ENCODE data around the gene RBPMS2. TPM values are rescaled to one million over a fixed set of nuclear protein-coding genes. Genes with fewer than 3 reads are reported as not detected.
A peak's percentile ranks its signal among the peaks of the same experiment; 100 is the strongest.

Gene RBPMS2
- total RNA-seq, 2 donors from 2014 or later, result 2.3 to 14.0 TPM

DNA sequence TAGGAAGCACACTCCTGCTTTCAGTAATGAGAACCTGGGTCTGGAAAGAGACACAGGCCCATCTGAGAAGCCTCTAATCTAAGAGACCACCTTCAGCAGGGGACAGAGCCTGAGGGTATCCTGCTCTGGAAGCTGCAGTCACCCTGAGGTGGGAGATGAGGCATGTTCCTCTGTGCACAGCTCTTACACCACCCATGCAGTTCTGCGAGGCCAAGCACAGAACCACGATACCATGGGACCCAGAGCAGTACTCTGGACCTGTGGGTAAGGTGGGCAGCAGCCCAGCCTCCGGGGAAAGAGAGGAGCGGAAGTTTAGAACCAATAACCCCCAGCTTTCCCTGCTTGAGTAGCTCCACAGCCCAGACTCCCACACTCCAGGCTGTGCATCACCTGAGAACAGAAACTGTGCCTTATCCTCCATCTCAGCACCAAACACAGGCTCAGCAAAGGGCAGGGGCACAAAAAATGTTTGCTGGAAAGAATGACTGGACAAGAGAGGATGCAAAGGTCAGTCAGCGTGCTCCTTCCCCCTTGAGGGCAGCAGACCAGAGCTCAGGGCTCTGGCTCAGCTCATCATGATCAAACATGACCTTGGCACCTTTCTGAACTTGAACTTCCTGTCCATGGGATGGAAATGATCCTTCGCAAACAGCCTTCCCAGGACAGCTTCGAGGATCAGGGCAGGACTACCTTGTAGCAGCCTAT, 43.1 kb downstream of the RBPMS2 start:
- TF ChIP-seq POLR2A (IDR thresholded peaks at IDR 0.05) (no peak), POLR2AphosphoS5 (IDR thresholded peaks at IDR 0.05) (no peak)
- TF ChIP-seq, protein P1, sequence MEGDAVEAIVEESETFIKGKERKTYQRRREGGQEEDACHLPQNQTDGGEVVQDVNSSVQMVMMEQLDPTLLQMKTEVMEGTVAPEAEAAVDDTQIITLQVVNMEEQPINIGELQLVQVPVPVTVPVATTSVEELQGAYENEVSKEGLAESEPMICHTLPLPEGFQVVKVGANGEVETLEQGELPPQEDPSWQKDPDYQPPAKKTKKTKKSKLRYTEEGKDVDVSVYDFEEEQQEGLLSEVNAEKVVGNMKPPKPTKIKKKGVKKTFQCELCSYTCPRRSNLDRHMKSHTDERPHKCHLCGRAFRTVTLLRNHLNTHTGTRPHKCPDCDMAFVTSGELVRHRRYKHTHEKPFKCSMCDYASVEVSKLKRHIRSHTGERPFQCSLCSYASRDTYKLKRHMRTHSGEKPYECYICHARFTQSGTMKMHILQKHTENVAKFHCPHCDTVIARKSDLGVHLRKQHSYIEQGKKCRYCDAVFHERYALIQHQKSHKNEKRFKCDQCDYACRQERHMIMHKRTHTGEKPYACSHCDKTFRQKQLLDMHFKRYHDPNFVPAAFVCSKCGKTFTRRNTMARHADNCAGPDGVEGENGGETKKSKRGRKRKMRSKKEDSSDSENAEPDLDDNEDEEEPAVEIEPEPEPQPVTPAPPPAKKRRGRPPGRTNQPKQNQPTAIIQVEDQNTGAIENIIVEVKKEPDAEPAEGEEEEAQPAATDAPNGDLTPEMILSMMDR (IDR thresholded peaks at IDR 0.05), result no peak
- no peak overlapping the region for H3K4me3 ChIP-seq
- H3K27me3 ChIP-seq (replicated peaks; ENCODE audit: insufficient read depth), result no peaks in the 10 kb centered on the region
- no peaks in the 10 kb centered on the region for H3K4me1 ChIP-seq (replicated peaks)
- no peaks in the 10 kb centered on the region for H3K9me3 ChIP-seq
- intact Hi-C loops (cut with DNase I), result no loop called here
- no peak overlapping the region for H3K27ac ChIP-seq
- DNase-seq (ENCODE audit: low spot score), result no peak
- no peaks in the 10 kb centered on the region for H3K36me3 ChIP-seq
- 87% methylated on average over 7 of the region's 7 CpGs for WGBS

DNA sequence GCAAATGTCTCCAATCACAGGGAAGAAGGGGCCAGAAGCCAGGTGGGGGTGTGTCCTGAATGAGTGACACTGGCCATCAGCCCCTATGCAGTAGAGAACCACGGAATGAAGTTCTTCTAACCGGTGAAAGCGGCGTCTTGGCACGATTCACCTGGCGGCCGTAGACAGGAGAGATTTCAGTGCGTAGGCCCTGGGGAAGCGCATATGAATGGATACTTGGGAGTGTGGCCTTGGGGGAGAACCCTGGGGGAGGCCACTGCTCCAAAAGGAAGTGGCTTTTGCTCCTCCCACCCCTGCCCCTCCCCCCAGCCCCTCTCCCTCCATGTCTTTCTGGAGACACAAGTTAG, 43.6 kb downstream of the RBPMS2 start:
- no peak for DNase-seq (ENCODE audit: low spot score)
- H3K4me1 ChIP-seq (replicated peaks), result no peaks in the 10 kb centered on the region
- H3K4me3 ChIP-seq, result no peak overlapping the region
- whole genome bisulfite sequencing, result 62% methylated on average over 9 of the region's 9 CpGs
- no peaks in the 10 kb centered on the region for H3K9me3 ChIP-seq
- H3K27ac ChIP-seq, result no peak overlapping the region
- no peaks in the 10 kb centered on the region for H3K27me3 ChIP-seq (replicated peaks; ENCODE audit: insufficient read depth)
- TF ChIP-seq POLR2AphosphoS5 (IDR thresholded peaks at IDR 0.05) (no peak), POLR2A (IDR thresholded peaks at IDR 0.05) (no peak)
- TF ChIP-seq, protein P1 (IDR thresholded peaks at IDR 0.05), result no peak
- intact Hi-C loops (cut with DNase I), result no loop called here
- no peaks in the 10 kb centered on the region for H3K36me3 ChIP-seq

DNA sequence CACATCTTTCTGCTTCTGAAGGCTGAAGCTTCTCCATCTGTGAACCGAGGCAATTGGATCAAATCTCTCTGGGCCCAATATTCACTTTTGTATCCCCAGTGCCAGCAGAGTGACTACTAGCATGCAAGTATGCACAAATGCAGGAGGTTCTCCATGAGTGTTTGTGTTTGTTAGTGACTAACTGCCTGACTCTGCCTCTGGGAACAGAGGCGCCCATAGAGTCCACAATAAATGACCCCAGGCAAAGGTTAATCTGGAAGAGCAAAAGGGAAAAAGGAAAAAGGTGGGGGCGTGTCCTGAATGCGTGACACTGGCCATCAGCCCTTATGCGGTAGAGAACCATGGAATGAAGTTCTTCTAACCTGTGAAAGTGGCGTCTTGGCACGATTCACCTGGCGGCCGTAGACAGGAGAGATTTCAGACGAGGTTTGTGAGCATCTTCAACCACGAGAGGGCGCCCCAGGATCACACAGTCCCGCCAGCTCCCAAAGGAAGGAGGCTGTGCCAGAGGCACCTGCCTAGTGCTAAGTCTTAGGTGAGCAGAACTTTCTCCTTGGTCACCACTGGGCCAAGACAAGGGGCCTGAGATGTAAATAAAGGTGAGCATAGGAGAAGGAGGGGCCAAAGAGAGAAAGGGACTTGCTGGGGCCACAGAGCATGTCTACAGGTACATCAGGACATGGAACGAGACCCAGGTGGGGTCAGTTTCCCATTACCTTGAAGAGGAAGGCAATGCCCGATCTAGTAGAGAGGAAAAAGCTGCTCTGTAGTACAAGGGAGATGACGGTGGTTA, 44.2 kb downstream of the RBPMS2 start:
- H3K9me3 ChIP-seq, result no peaks in the 10 kb centered on the region
- no peak overlapping the region for H3K27ac ChIP-seq
- H3K36me3 ChIP-seq, result no peaks in the 10 kb centered on the region
- intact Hi-C loops (cut with DNase I), result no loop called here
- TF ChIP-seq POLR2A (IDR thresholded peaks at IDR 0.05) (peak; percentile 5), POLR2AphosphoS5 (IDR thresholded peaks at IDR 0.05) (peak; percentile 38)
- TF ChIP-seq, protein P1 (IDR thresholded peaks at IDR 0.05), result peak; percentile 55 to 94 (median 90)
- no peaks in the 10 kb centered on the region for H3K4me1 ChIP-seq (replicated peaks)
- WGBS, result 22% methylated on average over 16 of the region's 16 CpGs
- peak; percentile 89 for DNase-seq (ENCODE audit: low spot score)
- H3K27me3 ChIP-seq (replicated peaks; ENCODE audit: insufficient read depth), result no peaks in the 10 kb centered on the region
- H3K4me3 ChIP-seq, result no peak overlapping the region

DNA sequence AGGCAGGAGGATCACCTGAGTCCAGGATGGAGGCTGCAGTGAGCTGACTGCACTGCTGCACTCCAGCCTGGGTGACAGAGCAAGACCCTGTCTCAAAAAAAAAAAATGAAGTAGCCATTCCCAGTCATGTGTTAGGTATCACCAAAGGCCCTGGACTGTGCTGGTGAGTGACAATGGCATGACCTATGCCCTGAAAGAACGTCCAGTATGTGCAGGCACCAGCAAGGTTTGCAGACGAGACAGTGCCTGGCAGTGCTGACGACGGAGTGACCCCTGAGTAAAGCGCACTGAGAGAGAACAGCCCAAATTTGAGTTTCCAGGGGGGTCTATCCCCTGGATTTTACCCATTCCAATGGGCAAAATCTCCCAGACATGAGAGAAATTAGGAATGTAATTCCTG, 45.2 kb downstream of the RBPMS2 start:
- H3K36me3 ChIP-seq, result no peaks in the 10 kb centered on the region
- intact Hi-C loops (cut with DNase I), result no loop called here
- no peak overlapping the region for H3K4me3 ChIP-seq
- DNase-seq (ENCODE audit: low spot score), result no peak
- no peaks in the 10 kb centered on the region for H3K4me1 ChIP-seq (replicated peaks)
- no peak overlapping the region for H3K27ac ChIP-seq
- no peaks in the 10 kb centered on the region for H3K9me3 ChIP-seq
- no peaks in the 10 kb centered on the region for H3K27me3 ChIP-seq (replicated peaks; ENCODE audit: insufficient read depth)
- WGBS, result 91% methylated on average over 5 of the region's 5 CpGs
- no peak for TF ChIP-seq POLR2AphosphoS5 (IDR thresholded peaks at IDR 0.05)
- TF ChIP-seq POLR2A (IDR thresholded peaks at IDR 0.05), result no peak
- TF ChIP-seq, protein P1 (IDR thresholded peaks at IDR 0.05), result no peak

Measured in prostate gland (tissue), 2 donors.